Spleen (tissue), 11 donors: ENCODE measurements around the gene FOXRED1. TPM values are rescaled to one million over a fixed set of nuclear protein-coding genes. Genes with fewer than 3 reads are reported as not detected.
"Not testable (repeated sequence)": the region's sequence is repeated elsewhere in the genome, so short reads cannot be mapped to it uniquely, and the experiment has no call there.

Source experiments
- DNase-seq: peaks from one replicate; pipeline ENCODE4 v3.0.0-alpha.2; 2020
- H3K27ac ChIP-seq, 8 donors: fragments of 200-600 bp; sonication (generic) in 7 of 8; 1 replicate in 4 of 8; 2 replicates in 4 of 8; pipeline versions ENCODE4 v1.5.0 to v1.8.0; 2016 to 2021; ENCODE audit warnings: inconsistent platforms in 4 of 8, mild to moderate bottlenecking in 4 of 8, moderate library complexity in 1 of 8
- H3K27me3 ChIP-seq, 7 donors: fragments of 200-600 bp; sonication (generic) in 6 of 7; replicated peaks in 1 of 7; 1 replicate in 4 of 7; 2 replicates in 3 of 7; pipeline versions ENCODE4 v1.5.0 to v1.8.0; 2016 to 2021; ENCODE audit warnings: inconsistent platforms in 3 of 7, mild to moderate bottlenecking in 1 of 7
- H3K36me3 ChIP-seq, 6 donors: fragments of 200-600 bp; sonication (generic) in 5 of 6; 1 replicate in 4 of 6; 2 replicates in 2 of 6; pipeline versions ENCODE4 v1.5.0 to v1.8.0; 2016 to 2021; ENCODE audit warnings: inconsistent platforms in 2 of 6
- H3K4me1 ChIP-seq, 6 donors: fragments of 200-600 bp; sonication (generic) in 5 of 6; 1 replicate in 3 of 6; 2 replicates in 3 of 6; pipeline versions ENCODE4 v1.5.0 to v1.8.0; 2016 to 2021; ENCODE audit warnings: inconsistent platforms in 3 of 6
- H3K4me3 ChIP-seq, 8 donors: fragments of 200-600 bp; sonication (generic) in 7 of 8; 1 replicate in 4 of 8; 2 replicates in 4 of 8; pipeline versions ENCODE4 v1.5.0 to v1.8.0; 2016 to 2021; ENCODE audit warnings: inconsistent platforms in 4 of 8, mild to moderate bottlenecking in 4 of 8, moderate library complexity in 2 of 8
- H3K9me3 ChIP-seq, 8 donors: fragments of 200-600 bp; sonication (generic) in 7 of 8; 1 replicate in 4 of 8; 2 replicates in 4 of 8; pipeline versions ENCODE4 v1.5.0 to v1.8.0; 2016 to 2021; ENCODE audit warnings: inconsistent platforms in 4 of 8
- CTCF ChIP-seq, 11 experiments: fragments of 200-600 bp in 7 of 11; fragments of 450-650 bp in 4 of 11; sonication (generic) in 4 of 11; IDR thresholded peaks in 8 of 11; conservative IDR thresholded peaks in 3 of 11; 1 replicate in 7 of 11; 2 replicates in 4 of 11; pipeline versions ENCODE4 v1.4.0 to v1.8.0; 2016 to 2021; ENCODE audit warnings: antibody characterized with exemption in 11 of 11, inconsistent platforms in 4 of 11, mild to moderate bottlenecking in 1 of 11
- POLR2A ChIP-seq, 3 donors: fragments of 450-650 bp; IDR thresholded peaks; one replicate each; pipeline ENCODE4 v1.5.1; 2017; ENCODE audit warnings: antibody characterized with exemption in 3 of 3, mild to moderate bottlenecking in 1 of 3
- POLR2AphosphoS5 ChIP-seq, 3 donors: sonication (generic); formaldehyde crosslinking; IDR thresholded peaks; one replicate each; pipeline ENCODE4 v1.5.1; 2017; ENCODE audit warnings: antibody characterized with exemption in 3 of 3
- WGBS, 5 donors: extraction: QIAGEN DNeasy Blood & Tissue Kit in 3 of 5; methylation state at CpG; one replicate each; pipeline versions ENCODE4 v1.1.5 to v1.1.7; 2013 to 2018; 5-methylcytosine and 5-hydroxymethylcytosine counted together
- intact Hi-C: fragments of 100-400 bp; cut with DNase I; formaldehyde crosslinking; loops from one replicate; pipeline ENCODE4 v1.15.0; 2023; ENCODE audit warnings: low total_unique reads
- polyA plus RNA-seq, 3 donors: library from polyadenylated mRNA; stranded (reverse); fragments of 200-250 nt; gene quantifications; one replicate each; pipeline ENCODE4 v1.2.1, GENCODE V29; 2013
- total RNA-seq, 7 donors: library from RNA; depleted of rRNA in 3 of 7; stranded (reverse); fragments of >200 nt in 3 of 7; fragmentation: NEBNext Ultra II Directional in 4 of 7; extraction: Animal tissue kit (Norgen Biotek cat#: 25700) in 4 of 7; gene quantifications; one replicate each; pipeline versions ENCODE4 v1.1.0 to v1.2.1, GENCODE V29; 2016 to 2021
- donor health status: healthy with polysubstance abuse.
- donor health status: DM: no; HTN: no; CAD: no; lungs with moderate emphysema.
- donor health status: DM: no; HTN: no; CAD: no.
- donor health status: Bipolar disorder and iron deficiency.
- donor health status: healthy.
- donor health status: DM: no; HTN: no; CAD: no.
- donor health status: DM: yes; HTN: yes; CAD: no.

The FOXRED1 gene
- total and polyA plus RNA-seq, 10 donors = 20.5 to 48.1 (median 31.5) TPM

GRCh38 chr11:126253265-126253664, 15.7 kb upstream of the FOXRED1 start:
- intact Hi-C loops = no loop called here
- no peaks in the 10 kb centered on the region for H3K4me1 ChIP-seq
- H3K27me3 ChIP-seq = no peaks in the 10 kb centered on the region
- H3K4me3 ChIP-seq = no peak overlapping the region
- no peak for DNase-seq
- H3K27ac ChIP-seq = no peak overlapping the region
- 84 to 98% (median 98%) methylated on average over 4 of the region's 4 CpGs for WGBS, 5 donors
- H3K36me3 ChIP-seq = peaks cover 0 to 95% (median 30%) of the 10 kb centered on the region in 6 donors
- TF ChIP-seq CTCF (IDR thresholded peaks at IDR 0.05 in 8 of 11, conservative IDR thresholded peaks at IDR 0.05 in 3 of 11) (no peak), POLR2A (IDR thresholded peaks at IDR 0.05) (no peak), POLR2AphosphoS5 (IDR thresholded peaks at IDR 0.05) (no peak)
- no peaks in the 10 kb centered on the region for H3K9me3 ChIP-seq

- no peak overlapping the region for H3K27ac ChIP-seq
- no peaks in the 10 kb centered on the region for H3K9me3 ChIP-seq
- intact Hi-C loops = no loop called here
- H3K27me3 ChIP-seq = no peaks in the 10 kb centered on the region
- no peaks in the 10 kb centered on the region for H3K4me1 ChIP-seq
- DNase-seq = no peak
- TF ChIP-seq CTCF (IDR thresholded peaks at IDR 0.05 in 8 of 11, conservative IDR thresholded peaks at IDR 0.05 in 3 of 11) (no peak), POLR2AphosphoS5 (IDR thresholded peaks at IDR 0.05) (no peak), POLR2A (IDR thresholded peaks at IDR 0.05) (no peak)
- 67 to 77% (median 74%) methylated on average over 1 of the region's 1 CpG for WGBS, 5 donors
- H3K36me3 ChIP-seq = peaks cover 0 to 90% (median 30%) of the 10 kb centered on the region in 6 donors
- H3K4me3 ChIP-seq = no peak overlapping the region
These were observed 14.1 kb upstream of the FOXRED1 start for GRCh38 chr11:126254819-126255218.

- WGBS, 5 donors = 95 to 99% (median 98%) methylated on average over 5 of the region's 5 CpGs
- peaks cover 0 to 90% (median 30%) of the 10 kb centered on the region in 6 donors for H3K36me3 ChIP-seq
- intact Hi-C loops = not testable (repeated sequence)
These were observed 13.4 kb upstream of the FOXRED1 start for GRCh38 chr11:126255507-126255906.

GRCh38 chr11:126256216-126256615, 12.7 kb upstream of the FOXRED1 start:
- no peaks in the 10 kb centered on the region for H3K27me3 ChIP-seq
- peaks cover 0 to 90% (median 28%) of the 10 kb centered on the region in 6 donors for H3K36me3 ChIP-seq
- WGBS, 5 donors = 88 to 94% (median 93%) methylated on average over 4 of the region's 4 CpGs
- no peak overlapping the region for H3K27ac ChIP-seq
- H3K9me3 ChIP-seq = no peaks in the 10 kb centered on the region
- intact Hi-C loops = no loop called here
- no peak overlapping the region for H3K4me3 ChIP-seq
- peaks cover 0 to 9% (median 0%) of the 10 kb centered on the region in 6 donors for H3K4me1 ChIP-seq
- no peak for DNase-seq
- TF ChIP-seq POLR2AphosphoS5 (IDR thresholded peaks at IDR 0.05) = no peak
- no peak for TF ChIP-seq CTCF (IDR thresholded peaks at IDR 0.05 in 8 of 11, conservative IDR thresholded peaks at IDR 0.05 in 3 of 11)
- no peak for TF ChIP-seq POLR2A (IDR thresholded peaks at IDR 0.05)

More at GRCh38 chr11:126255507-126255906, 13.4 kb upstream of the FOXRED1 start:
- H3K4me1 ChIP-seq, H3K27me3 ChIP-seq, H3K27ac ChIP-seq, DNase-seq, H3K9me3 ChIP-seq, H3K4me3 ChIP-seq: not testable (repeated sequence)

- H3K36me3 ChIP-seq = peaks cover 0 to 90% (median 36%) of the 10 kb centered on the region in 6 donors
- 85 to 95% (median 94%) methylated on average over 2 of the region's 2 CpGs for whole genome bisulfite sequencing, 5 donors
These were observed 11.8 kb upstream of the FOXRED1 start for GRCh38 chr11:126257144-126257543.

More at GRCh38 chr11:126257144-126257543, 11.8 kb upstream of the FOXRED1 start:
- Histone ChIP-seq H3K9me3 (no peaks in the 10 kb centered on the region), H3K4me1 (peaks cover 0 to 10% (median 0%) of the 10 kb centered on the region in 6 donors), H3K4me3 (no peak overlapping the region), H3K27ac (no peak overlapping the region), H3K27me3 (no peaks in the 10 kb centered on the region)
- DNase-seq = no peak
- intact Hi-C loops = no loop called here
- TF ChIP-seq CTCF (IDR thresholded peaks at IDR 0.05 in 8 of 11, conservative IDR thresholded peaks at IDR 0.05 in 3 of 11) = no peak
- no peak for TF ChIP-seq POLR2A (IDR thresholded peaks at IDR 0.05)
- no peak for TF ChIP-seq POLR2AphosphoS5 (IDR thresholded peaks at IDR 0.05)
